Prostate gland (tissue), 2 donors: Measurements from ENCODE around the gene MRPS23.

Source experiments
- CTCF ChIP-seq, 4 experiments: fragments of 200-600 bp in 2 of 4; fragments of 450-650 bp in 2 of 4; sonication (generic) in 2 of 4; IDR thresholded peaks; 1 replicate in 3 of 4; 2 replicates in 1 of 4; pipeline ENCODE4 v1.5.1; 2016 to 2019; ENCODE audit warnings: antibody characterized with exemption in 4 of 4, mild to moderate bottlenecking in 2 of 4, moderate library complexity in 2 of 4
- POLR2AphosphoS5 ChIP-seq: sonication (generic); formaldehyde crosslinking; IDR thresholded peaks from one replicate; pipeline ENCODE4 v1.6.1; 2017; ENCODE audit warnings: antibody characterized with exemption

- TF ChIP-seq CTCF (IDR thresholded peaks at IDR 0.05) (no peak), POLR2AphosphoS5 (no peak)
These were observed 11.4 kb downstream of the MRPS23 start for GRCh38 chr17:57838453-57838852.
